Measurements from ENCODE around the gene FEZ2.

The FEZ2 gene

DNA sequence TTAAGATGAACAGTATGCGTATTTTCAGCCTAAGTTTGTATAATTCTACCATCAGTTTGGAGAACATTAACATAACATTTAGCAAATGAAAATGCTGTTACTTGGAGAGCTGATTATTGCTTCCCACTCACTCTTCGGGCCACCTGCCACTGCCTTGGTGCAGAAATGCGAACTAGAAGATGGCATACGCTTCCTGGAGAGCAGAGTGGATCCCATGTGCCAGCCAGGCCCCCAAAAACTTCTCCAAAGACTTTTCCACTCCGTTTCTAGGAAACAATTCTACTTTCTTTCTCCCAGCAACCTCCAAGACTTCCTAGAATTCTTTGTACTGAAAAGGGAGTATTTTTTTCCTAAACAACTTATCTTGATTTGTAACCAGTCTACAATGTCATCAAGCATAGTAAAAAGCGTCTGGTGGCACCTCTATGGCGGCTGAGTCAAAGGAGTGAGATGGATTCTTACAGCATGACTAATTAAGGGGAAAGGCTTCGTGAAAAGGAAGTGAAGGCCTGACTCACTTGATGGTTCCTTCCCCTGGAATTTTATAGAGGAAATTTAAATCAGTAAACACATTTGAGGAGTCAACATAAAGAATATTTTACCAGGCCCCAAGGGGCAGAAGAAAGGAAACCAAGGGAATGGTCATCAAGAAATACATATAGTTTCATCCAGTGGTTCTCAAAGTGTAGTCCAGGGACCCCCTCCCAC lies 36.6 kb downstream of the FEZ2 start:
- TF ChIP-seq, protein P1, sequence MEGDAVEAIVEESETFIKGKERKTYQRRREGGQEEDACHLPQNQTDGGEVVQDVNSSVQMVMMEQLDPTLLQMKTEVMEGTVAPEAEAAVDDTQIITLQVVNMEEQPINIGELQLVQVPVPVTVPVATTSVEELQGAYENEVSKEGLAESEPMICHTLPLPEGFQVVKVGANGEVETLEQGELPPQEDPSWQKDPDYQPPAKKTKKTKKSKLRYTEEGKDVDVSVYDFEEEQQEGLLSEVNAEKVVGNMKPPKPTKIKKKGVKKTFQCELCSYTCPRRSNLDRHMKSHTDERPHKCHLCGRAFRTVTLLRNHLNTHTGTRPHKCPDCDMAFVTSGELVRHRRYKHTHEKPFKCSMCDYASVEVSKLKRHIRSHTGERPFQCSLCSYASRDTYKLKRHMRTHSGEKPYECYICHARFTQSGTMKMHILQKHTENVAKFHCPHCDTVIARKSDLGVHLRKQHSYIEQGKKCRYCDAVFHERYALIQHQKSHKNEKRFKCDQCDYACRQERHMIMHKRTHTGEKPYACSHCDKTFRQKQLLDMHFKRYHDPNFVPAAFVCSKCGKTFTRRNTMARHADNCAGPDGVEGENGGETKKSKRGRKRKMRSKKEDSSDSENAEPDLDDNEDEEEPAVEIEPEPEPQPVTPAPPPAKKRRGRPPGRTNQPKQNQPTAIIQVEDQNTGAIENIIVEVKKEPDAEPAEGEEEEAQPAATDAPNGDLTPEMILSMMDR (IDR thresholded peaks at IDR 0.05; ENCODE audit: extremely low read depth, insufficient read depth, missing control alignments), result no peak
- DNase-seq (ENCODE audit: low spot score), result no peak
- in situ Hi-C loops (cut with MboI; ENCODE audit: low pct_unique_long_range_greater_than_20kb, low sequenced_read_pairs, unreplicated experiment), result no loop called here

DNA sequence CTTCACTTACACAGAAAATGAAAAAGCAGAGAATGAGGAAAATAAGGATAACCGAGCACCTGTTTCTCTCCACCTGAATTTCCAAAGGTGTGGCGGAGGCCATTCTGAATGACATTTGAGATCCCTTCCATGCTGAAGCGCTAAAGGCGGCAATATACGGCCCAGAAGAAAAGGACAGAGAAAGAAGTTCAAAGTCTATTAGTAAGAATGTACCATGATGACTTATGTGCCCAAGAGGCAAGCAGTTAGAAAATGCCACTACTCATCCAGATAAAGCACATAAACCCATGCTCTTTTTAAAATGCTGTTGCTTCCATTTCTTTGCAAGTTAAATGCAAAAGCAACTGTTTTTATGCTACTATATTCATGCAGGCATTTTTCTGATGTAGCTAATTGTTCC lies 37.2 kb downstream of the FEZ2 start:
- in situ Hi-C loops (cut with MboI; ENCODE audit: low pct_unique_long_range_greater_than_20kb, low sequenced_read_pairs, unreplicated experiment), result no loop called here
- TF ChIP-seq, protein P1 (IDR thresholded peaks at IDR 0.05; ENCODE audit: extremely low read depth, insufficient read depth, missing control alignments), result no peak
- no peak for DNase-seq (ENCODE audit: low spot score)

DNA sequence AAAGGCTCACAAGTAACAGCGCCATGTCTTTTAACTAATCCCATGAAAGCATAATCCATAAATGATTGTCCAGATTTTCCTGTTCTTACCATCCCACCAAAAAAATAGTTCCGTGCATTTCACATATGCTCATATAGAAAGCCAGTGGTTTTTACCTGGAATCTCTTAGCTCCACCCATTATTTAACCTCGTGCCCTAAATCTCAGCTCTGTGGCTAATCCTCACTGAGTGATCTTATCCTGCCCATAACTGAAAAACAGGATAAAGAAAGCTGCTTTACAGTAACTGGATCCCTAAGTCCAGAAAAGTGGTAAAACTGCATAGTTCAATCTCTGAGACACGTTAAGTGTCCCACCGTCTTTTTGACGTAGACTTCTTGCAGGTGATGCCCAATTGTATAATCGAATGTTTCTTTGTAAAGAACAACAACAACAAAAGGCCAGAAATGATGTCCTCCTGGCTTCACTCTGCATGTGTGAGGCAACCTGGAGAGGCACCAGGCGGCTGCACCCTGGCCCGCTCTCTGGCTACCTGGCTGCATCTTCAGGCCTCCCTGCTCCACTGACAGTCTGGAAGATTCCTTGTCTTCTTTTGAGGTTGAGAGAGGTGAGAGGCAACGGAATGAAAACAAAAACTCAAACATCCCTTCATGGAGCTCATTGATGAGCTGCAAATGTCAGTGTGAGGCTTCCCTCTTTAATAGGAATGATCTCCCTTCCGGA lies 38.6 kb downstream of the FEZ2 start:
- in situ Hi-C loops (cut with MboI; ENCODE audit: low pct_unique_long_range_greater_than_20kb, low sequenced_read_pairs, unreplicated experiment), result no loop called here
- TF ChIP-seq, protein P1 (IDR thresholded peaks at IDR 0.05; ENCODE audit: extremely low read depth, insufficient read depth, missing control alignments), result no peak
- DNase-seq (ENCODE audit: low spot score), result no peak

DNA sequence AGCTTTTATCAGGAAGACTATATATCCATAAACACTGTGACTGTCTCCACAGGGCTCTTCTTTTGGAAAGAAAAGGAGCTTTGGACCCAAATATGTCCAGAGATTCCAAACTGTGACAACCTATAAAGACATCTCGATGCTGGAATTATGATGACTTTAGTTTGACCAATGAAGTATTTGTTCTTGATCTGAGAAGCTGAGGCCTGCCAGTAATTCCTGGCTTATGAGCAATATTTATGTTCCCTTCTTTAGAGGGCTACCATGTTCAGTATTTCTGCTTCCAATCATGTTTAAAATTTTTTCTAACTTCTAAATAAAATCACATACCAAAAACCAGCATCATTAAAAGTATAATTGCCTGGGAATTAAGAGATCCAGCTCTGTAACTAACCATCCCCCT lies 41.1 kb downstream of the FEZ2 start:
- DNase-seq (ENCODE audit: low spot score), result no peak
- in situ Hi-C loops (cut with MboI; ENCODE audit: low pct_unique_long_range_greater_than_20kb, low sequenced_read_pairs, unreplicated experiment), result no loop called here
- TF ChIP-seq, protein P1 (IDR thresholded peaks at IDR 0.05; ENCODE audit: extremely low read depth, insufficient read depth, missing control alignments), result no peak

DNA sequence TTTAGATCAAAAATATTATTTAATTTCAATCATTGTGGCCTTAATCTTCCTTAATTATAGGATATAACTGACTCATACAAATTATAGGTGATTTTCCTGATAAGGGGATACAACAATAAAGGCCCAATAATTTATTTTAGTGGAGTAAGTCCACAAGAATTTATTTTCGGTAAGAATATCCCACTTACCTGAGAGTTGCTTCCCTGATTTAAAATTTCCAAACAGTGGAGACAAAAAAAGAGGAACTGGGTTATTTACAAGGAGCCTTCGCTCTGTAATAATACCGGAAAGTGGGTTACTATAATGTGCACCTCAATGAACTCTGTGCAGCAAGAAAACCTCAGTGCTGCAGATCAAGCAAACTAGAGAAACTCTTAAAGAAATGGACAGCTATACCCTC lies 42.2 kb downstream of the FEZ2 start:
- in situ Hi-C loops (cut with MboI; ENCODE audit: low pct_unique_long_range_greater_than_20kb, low sequenced_read_pairs, unreplicated experiment), result no loop called here
- TF ChIP-seq, protein P1 (IDR thresholded peaks at IDR 0.05; ENCODE audit: extremely low read depth, insufficient read depth, missing control alignments), result no peak
- no peak for DNase-seq (ENCODE audit: low spot score)

DNA sequence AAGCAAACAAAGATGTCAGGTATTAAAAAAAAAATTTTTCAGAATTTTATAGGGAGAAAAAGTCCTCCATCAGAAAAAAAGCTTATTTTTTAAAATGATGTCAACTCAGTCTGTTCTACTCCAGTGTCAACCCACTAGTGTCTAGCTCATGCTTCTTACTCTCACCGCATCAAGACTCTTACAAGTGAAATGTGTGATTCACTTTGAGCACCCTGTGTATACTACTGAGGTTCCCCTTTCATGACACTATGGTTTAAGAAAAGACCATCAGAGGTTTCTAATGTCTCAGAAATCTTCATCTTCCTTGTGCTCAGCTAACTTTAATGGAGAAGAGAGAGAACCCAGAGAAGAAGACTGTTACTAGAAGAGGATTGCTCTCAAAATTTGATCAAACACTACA lies 43.4 kb downstream of the FEZ2 start:
- no peak for DNase-seq (ENCODE audit: low spot score)
- in situ Hi-C loops (cut with MboI; ENCODE audit: low pct_unique_long_range_greater_than_20kb, low sequenced_read_pairs, unreplicated experiment), result no loop called here
- TF ChIP-seq, protein P1 (IDR thresholded peaks at IDR 0.05; ENCODE audit: extremely low read depth, insufficient read depth, missing control alignments), result no peak
